MM.1S (cell line): ENCODE data around the gene RALA.

Source experiments
- CTCF ChIP-seq: fragments of 300-600 bp; sonication (generic); IDR thresholded peaks from 2 replicates; pipeline ENCODE4 v1.5.1; 2016; ENCODE audit warnings: antibody characterized with exemption, low read length, mixed read lengths
- EZH2phosphoT487 ChIP-seq: fragments of 300-600 bp; sonication (generic); IDR thresholded peaks from 2 replicates; pipeline ENCODE4 v1.6.1; 2018; ENCODE audit warnings: antibody characterized with exemption, low read length

GRCh38 chr7:39583539-39583938 lies 39.8 kb upstream of the RALA start:
- no peak for TF ChIP-seq CTCF
- no peak for TF ChIP-seq EZH2phosphoT487
